AG04450 (cell line): ENCODE measurements around the gene DET1. TPM values are rescaled to one million over a fixed set of nuclear protein-coding genes. Genes with fewer than 3 reads are reported as not detected.

ENCODE experiments used
- CTCF ChIA-PET: fragments of 300-600, 350-600 bp; formaldehyde crosslinking; extraction: SDS; loops from one replicate; lab custom pipeline; 2022; ENCODE audit warnings: antibody characterized with exemption, inconsistent platforms; lab: Charles Lee
- POLR2A ChIA-PET: fragments of 350-600 bp; formaldehyde crosslinking; extraction: SDS; loops from one replicate; lab custom pipeline; 2021; ENCODE audit warnings: antibody characterized with exemption, inconsistent platforms; lab: Yijun Ruan, JAX
- DNase-seq: peaks from one replicate; pipeline ENCODE4 v3.0.0-alpha.2; 2011; ENCODE audit warnings: low read depth, low spot score
- H3K27ac ChIP-seq: one replicate; pipeline ENCODE4 v1.5.1; 2012; ENCODE audit warnings: low read depth, low read length, control low read depth
- H3K27me3 ChIP-seq: one replicate; pipeline ENCODE4 v1.6.0; 2012; ENCODE audit warnings: low read length; ENCODE audit not compliant: control insufficient read depth, insufficient read depth
- H3K4me3 ChIP-seq: 2 replicates; pipeline ENCODE4 v1.5.1; 2011; ENCODE audit warnings: mild to moderate bottlenecking, low read depth, low read length, control low read depth
- H3K9me3 ChIP-seq: 2 replicates; pipeline ENCODE4 v1.5.1; 2012; ENCODE audit warnings: low read length; ENCODE audit not compliant: control insufficient read depth, insufficient read depth
- polyA plus RNA-seq: library from polyadenylated mRNA; depleted of rRNA; stranded (reverse); fragments of >200 nt; gene quantifications from 2 replicates; pipeline ENCODE4 v1.2.3, GENCODE V29; 2011
- TF ChIP-seq, protein P1 (sequence below): IDR thresholded peaks from 2 replicates; pipeline ENCODE4 v1.5.1; 2011; ENCODE audit warnings: low read depth, low read length, control low read depth, inconsistent platforms

DET1 gene
- polyA plus RNA-seq, 1 experiment, result 7.3 TPM

DNA sequence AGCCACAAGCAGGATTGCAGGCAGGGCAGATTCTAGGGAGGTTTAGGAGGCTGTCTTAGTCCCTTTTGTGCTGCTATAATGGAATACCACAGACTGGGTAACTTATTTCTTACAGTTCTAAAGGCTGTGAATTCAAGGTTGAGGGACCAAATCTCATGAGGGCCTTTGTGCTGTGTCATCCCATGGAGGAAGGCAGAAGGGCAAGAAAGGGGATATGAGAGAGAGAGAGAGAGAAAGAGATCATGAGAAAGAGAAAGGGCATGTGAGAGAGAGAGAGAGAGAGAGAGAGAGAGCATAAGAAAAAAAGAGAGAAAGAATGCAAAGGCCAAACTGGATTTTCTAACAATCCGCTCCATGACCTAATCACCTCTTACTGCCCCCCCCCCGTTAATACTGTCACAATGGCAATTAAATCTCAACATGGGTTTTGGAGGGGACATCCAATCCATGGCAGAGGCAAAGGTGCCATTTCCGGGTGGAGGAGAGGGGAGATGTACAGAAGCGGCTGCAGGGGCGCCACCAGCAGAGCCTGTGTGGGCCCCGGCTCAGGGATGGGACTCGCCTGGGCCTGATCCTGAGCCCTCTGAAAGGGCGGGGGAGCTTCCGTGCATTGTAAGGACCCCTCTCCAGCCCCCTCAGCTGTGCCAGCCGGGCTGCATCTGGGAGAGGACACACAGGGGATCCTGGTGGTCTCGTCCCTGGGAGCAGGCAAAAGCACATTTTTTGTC is 58.5 kb downstream of the DET1 start:
- H3K4me3 ChIP-seq, result no peak overlapping the region
- no peak for DNase-seq
- CTCF ChIA-PET, result no interaction called here
- POLR2A ChIA-PET, result no interaction called here
- H3K27ac ChIP-seq, result no peak overlapping the region
- H3K27me3 ChIP-seq, result no peaks in the 10 kb centered on the region
- H3K9me3 ChIP-seq, result no peaks in the 10 kb centered on the region; the same call in 1 of the 2 replicates
- TF ChIP-seq, protein P1, sequence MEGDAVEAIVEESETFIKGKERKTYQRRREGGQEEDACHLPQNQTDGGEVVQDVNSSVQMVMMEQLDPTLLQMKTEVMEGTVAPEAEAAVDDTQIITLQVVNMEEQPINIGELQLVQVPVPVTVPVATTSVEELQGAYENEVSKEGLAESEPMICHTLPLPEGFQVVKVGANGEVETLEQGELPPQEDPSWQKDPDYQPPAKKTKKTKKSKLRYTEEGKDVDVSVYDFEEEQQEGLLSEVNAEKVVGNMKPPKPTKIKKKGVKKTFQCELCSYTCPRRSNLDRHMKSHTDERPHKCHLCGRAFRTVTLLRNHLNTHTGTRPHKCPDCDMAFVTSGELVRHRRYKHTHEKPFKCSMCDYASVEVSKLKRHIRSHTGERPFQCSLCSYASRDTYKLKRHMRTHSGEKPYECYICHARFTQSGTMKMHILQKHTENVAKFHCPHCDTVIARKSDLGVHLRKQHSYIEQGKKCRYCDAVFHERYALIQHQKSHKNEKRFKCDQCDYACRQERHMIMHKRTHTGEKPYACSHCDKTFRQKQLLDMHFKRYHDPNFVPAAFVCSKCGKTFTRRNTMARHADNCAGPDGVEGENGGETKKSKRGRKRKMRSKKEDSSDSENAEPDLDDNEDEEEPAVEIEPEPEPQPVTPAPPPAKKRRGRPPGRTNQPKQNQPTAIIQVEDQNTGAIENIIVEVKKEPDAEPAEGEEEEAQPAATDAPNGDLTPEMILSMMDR, result no peak

- no peak overlapping the region for H3K4me3 ChIP-seq
- DNase-seq, result no peak
- no peaks in the 10 kb centered on the region for H3K27me3 ChIP-seq
- H3K9me3 ChIP-seq, result no peaks in the 10 kb centered on the region; the same call in 1 of the 2 replicates
- peak overlapping the region; percentile 11 for H3K27ac ChIP-seq
- ChIA-PET CTCF (no interaction called here), POLR2A (no interaction called here)
- TF ChIP-seq, protein P1, result no peak
These were observed 59.2 kb downstream of the DET1 start for GRCh38 chr15:88487178-88487795.

- no peak for DNase-seq
- CTCF ChIA-PET, result no interaction called here
- POLR2A ChIA-PET, result no interaction called here
These were observed 61.7 kb downstream of the DET1 start for GRCh38 chr15:88484682-88485331.

GRCh38 chr15:88482263-88482662 is 64.2 kb downstream of the DET1 start:
- H3K27me3 ChIP-seq, result no peaks in the 10 kb centered on the region
- no peaks in the 10 kb centered on the region for H3K9me3 ChIP-seq
- POLR2A ChIA-PET, result no interaction called here
- H3K27ac ChIP-seq, result no peak overlapping the region
- H3K4me3 ChIP-seq, result no peak overlapping the region
- CTCF ChIA-PET, result no interaction called here
- TF ChIP-seq, protein P1, result no peak
- DNase-seq, result no peak

More at GRCh38 chr15:88484682-88485331, 61.7 kb downstream of the DET1 start:
- no peak overlapping the region for H3K4me3 ChIP-seq
- H3K9me3 ChIP-seq, result no peaks in the 10 kb centered on the region; the same call in 1 of the 2 replicates
- H3K27ac ChIP-seq, result no peak overlapping the region
- H3K27me3 ChIP-seq, result no peaks in the 10 kb centered on the region
- TF ChIP-seq, protein P1, result no peak

- H3K9me3 ChIP-seq, result no peaks in the 10 kb centered on the region
- no peak overlapping the region for H3K4me3 ChIP-seq
- POLR2A ChIA-PET, result no interaction called here
- TF ChIP-seq, protein P1, result no peak
- H3K27ac ChIP-seq, result no peak overlapping the region
- no peaks in the 10 kb centered on the region for H3K27me3 ChIP-seq
- CTCF ChIA-PET, result no interaction called here
- no peak for DNase-seq
These were observed 65.5 kb downstream of the DET1 start for GRCh38 chr15:88480981-88481380.
